Spleen (tissue), 7 donors: ENCODE data around the gene ARNT2.

ENCODE experiments used
- CTCF ChIP-seq, 11 experiments: fragments of 200-600 bp in 7 of 11; fragments of 450-650 bp in 4 of 11; sonication (generic) in 4 of 11; IDR thresholded peaks in 8 of 11; conservative IDR thresholded peaks in 3 of 11; 1 replicate in 7 of 11; 2 replicates in 4 of 11; pipeline versions ENCODE4 v1.4.0 to v1.8.0; 2016 to 2021; ENCODE audit warnings: antibody characterized with exemption in 11 of 11, inconsistent platforms in 4 of 11, mild to moderate bottlenecking in 1 of 11
- POLR2A ChIP-seq, 3 donors: fragments of 450-650 bp; IDR thresholded peaks; one replicate each; pipeline ENCODE4 v1.5.1; 2017; ENCODE audit warnings: antibody characterized with exemption in 3 of 3, mild to moderate bottlenecking in 1 of 3
- POLR2AphosphoS5 ChIP-seq, 3 donors: sonication (generic); formaldehyde crosslinking; IDR thresholded peaks; one replicate each; pipeline ENCODE4 v1.5.1; 2017; ENCODE audit warnings: antibody characterized with exemption in 3 of 3
- donor health status: DM: no; HTN: no; CAD: no; lungs with moderate emphysema.
- donor health status: DM: no; HTN: no; CAD: no.
- donor health status: DM: no; HTN: no; CAD: no.

GRCh38 chr15:80637747-80638146, 233.6 kb downstream of the ARNT2 start:
- TF ChIP-seq CTCF (IDR thresholded peaks at IDR 0.05 in 8 of 11, conservative IDR thresholded peaks at IDR 0.05 in 3 of 11) (no peak), POLR2A (IDR thresholded peaks at IDR 0.05) (no peak), POLR2AphosphoS5 (IDR thresholded peaks at IDR 0.05) (no peak)
